Stimulated activated CD4-positive, alpha-beta T cell treated with anti-CD3 and anti-CD28 coated beads, Interleukin-2, amount 100 ng/mL, for 4 hours (primary cell): ENCODE data around the gene PTPRCAP.
A peak's percentile ranks its signal among the peaks of the same experiment; 100 is the strongest.

ENCODE experiments used
- DNase-seq: peaks from one replicate; pipeline ENCODE4 v3.0.0-alpha.2; 2020; ENCODE audit warnings: low read depth

PTPRCAP gene

GRCh38 chr11:67465189-67465510, 27.7 kb upstream of the PTPRCAP start:
- no peak for DNase-seq

DNA sequence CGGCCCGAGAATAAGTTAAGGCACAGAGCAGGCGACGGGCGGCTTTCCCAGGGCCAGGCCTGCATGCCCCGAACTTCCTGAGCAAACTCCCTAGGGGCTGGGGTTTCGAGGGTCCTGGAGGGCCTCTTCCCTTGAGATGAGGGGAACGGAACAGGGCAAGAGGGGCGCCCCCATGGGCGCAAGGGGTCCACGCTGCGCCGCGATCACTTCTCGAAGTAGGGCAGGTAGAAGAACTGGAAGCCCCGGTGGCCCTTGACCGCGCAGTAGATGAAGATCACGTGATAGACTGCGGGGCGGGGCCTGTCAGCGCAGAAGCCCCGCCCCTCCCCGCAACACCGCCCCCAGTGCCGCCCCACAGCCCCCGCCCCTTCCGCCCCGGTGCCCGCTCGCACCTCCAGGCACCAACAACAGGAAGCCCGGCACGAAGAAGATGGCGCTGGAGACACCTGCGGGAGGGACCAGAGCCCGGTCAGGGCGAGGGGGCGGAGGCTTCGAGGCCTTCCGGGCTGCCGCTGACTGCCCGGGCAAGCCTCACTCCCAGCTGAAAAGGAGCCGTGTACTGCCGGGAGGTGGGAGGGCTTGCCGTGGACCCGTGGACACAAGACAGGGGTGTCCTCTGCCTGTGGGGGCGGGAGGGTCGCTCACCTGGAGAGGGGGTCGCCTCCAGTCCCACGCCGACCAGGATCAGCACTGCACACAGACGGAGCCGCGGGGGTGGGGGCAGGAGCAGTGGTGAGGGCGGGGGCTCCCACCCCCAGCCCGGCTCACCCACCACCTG, 27.1 kb upstream of the PTPRCAP start:
- DNase-seq: peak; percentile 87

DNA sequence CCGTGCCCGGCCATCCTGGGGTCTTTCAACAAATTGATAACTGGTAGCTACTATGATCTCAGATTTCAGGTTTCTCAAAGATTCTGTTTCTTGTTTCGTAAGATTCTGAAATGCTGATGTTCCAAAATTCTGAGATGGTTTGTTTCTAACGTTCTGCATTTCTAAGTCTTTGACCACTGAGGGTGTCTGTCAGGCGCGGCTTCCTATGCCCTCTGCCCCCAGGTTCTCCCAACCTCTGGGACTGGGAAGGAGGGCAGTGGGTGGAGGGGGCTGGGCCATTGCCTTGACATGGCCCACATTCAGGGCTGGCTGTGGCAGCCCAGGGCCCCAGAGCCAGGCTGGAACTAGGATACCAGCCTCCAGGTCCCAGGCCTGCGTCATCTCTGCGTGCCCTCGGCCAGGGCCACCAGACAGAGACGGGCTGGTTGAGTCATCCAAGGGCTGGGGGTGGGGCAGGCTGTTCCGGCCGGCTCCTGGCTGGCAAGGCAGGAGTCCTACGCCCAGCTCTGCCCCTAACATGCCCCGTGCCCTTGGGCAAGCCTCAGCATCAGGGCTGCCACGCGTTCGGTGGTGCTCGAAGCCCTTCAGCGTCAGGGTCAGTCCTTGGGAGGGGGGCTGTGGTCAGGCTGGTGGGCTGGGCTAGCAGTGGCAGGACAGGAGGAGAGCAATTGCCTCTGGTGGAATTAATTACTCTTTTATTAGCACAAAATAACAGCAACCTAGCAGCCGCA, 26.4 kb upstream of the PTPRCAP start:
- no peak for DNase-seq

- no peak for DNase-seq
Observed at GRCh38 chr11:67463186-67463585, 25.7 kb upstream of the PTPRCAP start.

GRCh38 chr11:67458266-67458665, 20.8 kb upstream of the PTPRCAP start:
- DNase-seq: no peak

- DNase-seq: no peak
Observed at GRCh38 chr11:67457453-67457852, 20.0 kb upstream of the PTPRCAP start.

GRCh38 chr11:67456068-67456705, 18.7 kb upstream of the PTPRCAP start:
- no peak for DNase-seq

GRCh38 chr11:67455054-67455453, 17.6 kb upstream of the PTPRCAP start, which contains the start of gene CABP4:
TSS of gene CABP4 (plus strand) at chr11:67455354. CDS start at chr11:67455424, 70 bp downstream.
- no peak for DNase-seq

- DNase-seq: no peak
Observed at GRCh38 chr11:67453816-67454732, 16.6 kb upstream of the PTPRCAP start.

GRCh38 chr11:67452141-67452952, 14.9 kb upstream of the PTPRCAP start, which contains the start of gene GPR152:
TSS of gene GPR152 (minus strand) at chr11:67452729. CDS start at chr11:67452724, 5 bp downstream.
- DNase-seq: no peak

DNA sequence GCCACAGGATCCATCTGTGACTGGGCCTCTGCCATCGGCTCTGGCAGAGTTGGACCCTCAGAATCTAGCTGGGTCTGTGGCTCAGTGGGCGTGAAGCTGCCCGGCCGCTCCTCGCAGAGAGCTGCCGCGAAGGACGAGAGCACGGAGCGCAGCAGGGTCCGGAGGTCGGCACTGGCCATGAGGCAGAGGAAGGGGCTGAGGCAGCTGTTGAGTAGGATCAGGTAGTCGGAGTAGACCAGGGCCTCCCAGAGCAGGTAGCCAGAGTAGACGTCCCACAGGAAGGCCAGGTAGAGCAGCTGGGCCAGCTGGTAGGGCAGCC, 14.1 kb upstream of the PTPRCAP start:
- no peak for DNase-seq

GRCh38 chr11:67450796-67451657, 13.5 kb upstream of the PTPRCAP start:
- no peak for DNase-seq

DNA sequence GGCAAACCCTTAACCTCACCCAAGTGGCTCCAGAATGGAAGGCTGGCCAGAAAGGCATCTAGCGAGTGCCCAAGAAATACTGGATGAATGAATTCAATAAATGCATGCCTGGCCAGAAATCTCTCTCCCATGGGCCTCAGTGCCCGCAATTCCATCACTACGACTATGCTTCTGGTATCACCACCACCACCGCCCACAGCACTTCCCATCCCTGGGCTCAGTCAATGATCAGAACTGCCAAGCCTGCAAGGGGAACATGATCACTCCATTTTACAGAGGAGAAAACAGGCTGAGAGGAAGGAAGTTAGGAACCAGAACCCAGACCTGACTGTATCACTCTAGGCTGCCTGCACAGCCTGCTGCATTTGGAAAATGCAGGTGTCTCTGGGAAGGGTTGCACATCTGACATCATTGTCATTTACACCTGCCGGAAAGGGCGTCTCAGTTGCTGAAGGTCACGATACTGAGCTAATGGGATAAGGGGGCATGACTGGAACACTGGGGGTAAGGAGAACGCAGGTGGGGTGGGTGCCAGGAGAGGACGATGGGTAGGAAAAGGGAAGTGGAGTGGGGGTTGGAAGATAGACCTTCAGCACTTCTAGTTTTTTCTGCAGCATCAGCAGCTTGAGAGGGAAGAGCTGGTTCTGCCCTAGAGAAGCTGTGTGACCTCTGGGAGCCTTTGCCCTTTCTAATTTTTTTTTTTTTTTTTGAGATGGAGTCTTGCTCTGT, 11.8 kb upstream of the PTPRCAP start:
- DNase-seq: no peak

- no peak for DNase-seq
Observed at GRCh38 chr11:67448220-67448609, 10.7 kb upstream of the PTPRCAP start.

- DNase-seq: no peak
Observed at GRCh38 chr11:67445515-67445914, 8.0 kb upstream of the PTPRCAP start.

GRCh38 chr11:67442504-67443404, 5.3 kb upstream of the PTPRCAP start:
- DNase-seq: no peak

- DNase-seq: no peak
Observed at GRCh38 chr11:67441731-67442351, 4.4 kb upstream of the PTPRCAP start.

GRCh38 chr11:67441098-67441563, 3.6 kb upstream of the PTPRCAP start:
- DNase-seq: no peak
